HG03175 (cell line): ENCODE measurements around the gene APOBEC3A.
A peak's percentile ranks its signal among the peaks of the same experiment; 100 is the strongest.

Source experiments
- ATAC-seq: cut with Tn5 transposase; IDR thresholded peaks from one replicate; pipeline ENCODE4 v1.9.1; 2021; ENCODE audit warnings: mild to moderate bottlenecking, moderate library complexity; ENCODE audit not compliant: unreplicated experiment

APOBEC3A gene

DNA sequence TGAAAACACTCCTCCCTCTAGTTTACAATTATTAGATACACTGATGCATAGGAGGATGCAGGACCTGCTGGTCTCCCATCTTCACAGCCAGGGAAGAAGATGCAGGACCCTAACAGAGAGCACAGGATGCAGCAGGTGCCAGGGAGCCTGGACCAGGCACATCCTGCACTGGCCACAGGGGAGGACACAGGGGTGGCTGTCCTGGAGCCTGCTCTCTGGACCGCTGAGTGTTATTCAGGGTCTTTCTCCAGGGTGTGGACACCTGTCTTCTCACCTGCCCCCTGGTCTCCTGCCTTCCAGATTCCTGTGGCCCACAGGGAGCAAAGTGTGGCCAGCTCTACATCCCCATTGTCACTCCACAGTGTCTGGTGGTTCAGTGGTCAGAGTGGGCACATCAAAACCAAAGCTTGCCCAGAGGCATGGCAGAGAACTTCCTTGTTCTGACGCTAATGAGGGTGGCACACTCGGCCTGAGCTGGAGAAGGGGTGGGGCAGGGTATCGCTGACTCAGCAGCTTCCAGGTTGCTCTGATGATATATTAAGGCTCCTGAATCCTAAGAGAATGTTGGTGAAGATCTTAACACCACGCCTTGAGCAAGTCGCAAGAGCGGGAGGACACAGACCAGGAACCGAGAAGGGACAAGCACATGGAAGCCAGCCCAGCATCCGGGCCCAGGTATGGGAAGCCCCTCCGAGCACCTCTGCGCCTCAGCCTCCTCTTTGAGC is at the start of gene APOBEC3A:
APOBEC3A (plus strand) TSS at position 564 of the 725 bp plus-strand sequence; CDS start at position 647, 83 bp downstream.
- no peak for ATAC-seq

DNA sequence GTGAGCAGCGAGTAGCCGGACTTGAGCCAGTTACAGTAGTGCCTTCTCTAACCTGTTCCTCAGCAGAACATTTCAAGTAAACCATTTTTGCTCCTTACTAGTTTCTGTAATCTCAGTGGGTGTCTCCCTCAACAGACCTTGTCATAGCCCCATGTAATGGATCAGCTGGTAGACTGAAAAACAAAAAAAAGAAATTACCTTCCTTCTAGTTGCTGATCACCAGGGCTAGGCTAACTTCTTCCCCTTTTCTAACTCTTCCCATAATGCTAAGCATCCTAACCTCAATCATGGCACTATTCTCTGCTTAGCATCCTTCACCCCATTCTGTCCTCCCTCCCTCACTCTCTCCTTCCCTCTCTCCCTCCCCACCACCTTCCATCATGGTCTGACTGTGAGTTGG is 49.6 kb upstream of the APOBEC3A start:
- ATAC-seq, result no peak

DNA sequence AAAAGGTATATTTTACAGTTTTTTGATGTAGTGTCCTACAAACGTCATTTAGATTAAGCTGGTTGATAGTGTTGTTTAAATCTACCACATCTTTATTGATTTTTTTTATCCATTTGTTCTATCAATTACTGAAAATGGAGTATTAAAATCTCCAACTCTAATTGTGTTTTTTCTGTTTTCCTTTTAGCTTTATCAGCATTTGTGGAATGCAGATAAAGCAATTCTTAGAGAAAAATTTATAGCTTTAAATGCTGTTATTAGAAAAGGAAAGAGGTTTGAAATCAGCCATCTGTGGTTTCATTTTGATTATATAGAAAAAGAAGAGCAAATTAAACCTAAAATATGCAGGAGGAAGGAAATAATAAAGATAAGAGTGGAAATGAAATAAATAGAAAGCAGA is 46.0 kb upstream of the APOBEC3A start:
- ATAC-seq, result no peak

DNA sequence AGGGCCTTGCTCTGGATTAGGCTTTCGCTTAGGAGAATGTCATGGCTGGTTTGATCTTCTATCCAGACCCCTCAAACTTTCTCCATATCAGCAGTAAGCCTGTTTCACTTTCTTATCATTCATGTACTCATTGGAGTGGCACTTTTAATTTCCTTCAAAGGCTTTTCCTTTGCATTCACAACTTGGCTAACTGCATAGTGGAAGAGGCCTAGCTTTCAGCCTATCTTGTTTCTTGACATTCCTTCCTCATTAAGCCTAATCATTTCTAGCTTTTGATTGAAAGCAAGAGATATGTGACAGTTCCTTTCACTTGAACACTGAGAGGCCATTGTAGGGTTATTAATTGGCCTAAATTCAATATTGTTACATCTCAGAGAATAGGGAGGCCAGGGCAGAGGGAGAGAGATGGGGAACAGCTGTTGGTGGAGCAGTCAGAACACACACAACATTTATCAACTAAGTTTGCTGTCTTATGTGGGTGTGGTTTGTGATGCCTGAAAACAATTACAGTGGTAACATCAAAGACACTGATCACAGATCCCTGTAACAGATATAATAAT is 37.7 kb upstream of the APOBEC3A start:
- ATAC-seq, result no peak

DNA sequence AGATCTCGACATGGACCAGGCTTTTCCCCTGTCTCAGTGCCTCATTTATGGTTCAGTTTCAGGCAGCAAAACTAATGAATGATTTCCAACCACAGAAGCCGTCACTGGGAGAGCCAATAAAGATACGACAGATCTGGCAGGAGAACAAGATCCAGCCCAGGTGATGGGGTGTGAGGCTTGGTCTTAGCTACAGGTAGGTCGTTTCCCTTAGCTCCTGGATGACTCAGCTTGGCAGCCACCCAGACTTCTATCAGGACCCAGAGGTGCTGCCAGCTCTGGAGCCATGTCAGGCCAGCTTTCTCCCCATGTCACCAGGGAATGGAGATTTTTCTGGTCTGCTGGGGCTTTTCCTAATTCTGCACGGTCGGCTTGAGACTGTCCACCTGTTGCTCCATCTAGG is 36.3 kb upstream of the APOBEC3A start:
- ATAC-seq, result no peak

DNA sequence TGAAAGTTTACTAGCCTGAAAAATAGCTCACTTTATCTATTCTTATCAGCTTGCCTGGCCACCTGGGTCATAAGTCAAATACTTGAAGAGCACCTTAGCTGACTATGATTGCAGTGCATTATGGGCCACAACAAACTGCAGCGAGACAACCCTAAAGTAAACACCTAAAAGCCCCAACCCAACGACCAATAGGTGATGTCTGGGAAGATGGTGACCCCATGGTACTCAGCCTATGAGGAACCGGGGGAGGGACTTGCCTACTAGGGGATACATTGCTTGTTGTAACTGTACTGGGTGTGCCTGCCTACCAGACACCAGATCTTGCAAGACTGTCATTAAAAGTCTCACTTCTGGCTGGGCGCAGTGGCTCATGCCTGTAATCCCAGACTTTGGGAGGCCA is 35.6 kb upstream of the APOBEC3A start:
- ATAC-seq, result no peak

DNA sequence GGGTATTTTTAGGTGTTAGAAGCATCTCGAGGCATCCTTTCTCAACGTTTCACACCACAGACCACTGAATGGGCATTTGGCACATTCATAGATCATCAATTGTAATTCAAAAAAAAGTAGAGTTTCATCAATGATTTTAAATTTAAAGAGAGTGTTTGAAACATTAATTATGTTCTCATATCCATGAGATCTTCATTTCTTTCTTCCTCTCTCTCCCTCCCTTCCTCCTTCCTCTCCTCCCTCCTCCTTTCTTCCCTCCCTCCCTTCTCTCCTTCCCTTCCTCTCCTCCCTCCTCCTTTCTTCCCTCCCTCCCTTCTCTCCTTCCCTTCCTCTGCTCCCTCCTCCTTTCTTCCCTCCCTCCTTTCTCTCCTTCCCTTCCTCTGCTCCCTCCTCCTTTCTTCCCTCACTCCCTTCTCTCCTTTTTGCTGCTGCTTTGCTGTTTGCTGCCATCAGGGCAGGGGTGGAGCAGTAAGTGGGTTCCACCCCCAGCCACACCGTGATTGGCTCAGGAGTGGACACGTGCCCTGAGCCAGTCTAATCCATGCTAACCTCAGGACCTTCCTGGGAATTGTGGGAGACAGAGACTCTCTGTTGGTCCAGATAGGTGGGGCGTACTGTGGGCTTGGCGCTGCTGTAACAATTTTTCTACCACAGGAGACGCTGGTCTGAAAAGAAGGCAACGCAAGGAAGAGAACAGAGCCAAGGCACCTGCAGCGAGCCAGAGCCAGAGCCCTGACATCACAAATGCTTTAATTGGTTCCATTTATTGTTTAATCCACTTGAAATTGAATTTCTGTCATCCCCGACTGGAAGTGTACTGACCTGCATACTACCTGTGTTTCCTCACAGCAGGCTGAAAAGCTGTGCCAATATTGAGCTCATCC is 33.7 kb upstream of the APOBEC3A start:
- ATAC-seq, result no peak

DNA sequence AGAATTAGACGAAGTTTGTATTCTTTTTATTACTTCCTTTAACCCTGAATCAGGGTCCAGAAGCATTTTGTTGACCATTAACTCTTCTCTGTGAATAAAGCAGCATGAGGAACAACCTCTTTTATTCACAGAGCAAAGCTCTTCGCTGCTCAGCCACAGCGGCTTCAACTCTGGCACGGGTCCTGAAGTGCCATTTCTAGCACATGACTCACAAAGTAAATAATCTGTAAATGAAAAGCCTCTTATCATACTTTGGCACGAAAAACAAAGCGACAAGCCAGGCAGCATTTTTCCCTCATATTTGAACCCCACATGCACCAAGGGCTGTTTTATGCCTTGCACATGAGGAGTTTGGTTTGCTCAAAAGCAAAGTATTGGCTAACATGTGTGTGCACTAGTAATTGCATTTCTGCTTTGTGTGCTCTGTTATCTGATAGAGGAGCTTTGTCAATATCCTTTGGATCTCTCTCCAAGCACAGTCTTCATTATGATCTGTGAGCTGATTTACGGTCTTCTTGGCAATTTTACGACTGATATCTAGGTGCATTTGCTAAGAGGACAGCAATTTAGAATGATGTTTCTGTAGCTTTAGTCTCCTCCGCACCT is 33.0 kb upstream of the APOBEC3A start:
- no peak for ATAC-seq

DNA sequence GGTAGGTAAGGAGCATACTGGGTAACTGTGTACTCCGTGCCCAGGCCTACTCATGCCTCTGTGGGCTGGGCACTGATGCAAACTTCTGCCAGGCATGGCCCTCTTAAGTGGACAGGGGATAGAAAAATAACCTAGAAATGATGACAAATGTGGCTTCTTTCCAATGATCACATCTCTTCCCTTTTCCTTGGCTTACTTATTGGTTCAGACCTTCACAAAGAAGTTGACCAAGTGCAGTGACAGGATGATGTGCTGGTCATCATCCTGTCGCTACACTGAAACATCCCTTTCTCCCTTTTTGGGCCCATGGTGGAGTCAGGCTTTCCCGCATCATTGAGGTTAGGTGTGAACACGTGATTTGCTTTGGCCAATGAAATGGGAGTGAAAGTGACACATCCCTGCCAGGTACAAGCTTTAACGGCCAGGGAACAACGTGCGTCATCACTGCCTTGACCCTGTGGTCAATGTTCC is 31.8 kb upstream of the APOBEC3A start:
- ATAC-seq, result no peak

DNA sequence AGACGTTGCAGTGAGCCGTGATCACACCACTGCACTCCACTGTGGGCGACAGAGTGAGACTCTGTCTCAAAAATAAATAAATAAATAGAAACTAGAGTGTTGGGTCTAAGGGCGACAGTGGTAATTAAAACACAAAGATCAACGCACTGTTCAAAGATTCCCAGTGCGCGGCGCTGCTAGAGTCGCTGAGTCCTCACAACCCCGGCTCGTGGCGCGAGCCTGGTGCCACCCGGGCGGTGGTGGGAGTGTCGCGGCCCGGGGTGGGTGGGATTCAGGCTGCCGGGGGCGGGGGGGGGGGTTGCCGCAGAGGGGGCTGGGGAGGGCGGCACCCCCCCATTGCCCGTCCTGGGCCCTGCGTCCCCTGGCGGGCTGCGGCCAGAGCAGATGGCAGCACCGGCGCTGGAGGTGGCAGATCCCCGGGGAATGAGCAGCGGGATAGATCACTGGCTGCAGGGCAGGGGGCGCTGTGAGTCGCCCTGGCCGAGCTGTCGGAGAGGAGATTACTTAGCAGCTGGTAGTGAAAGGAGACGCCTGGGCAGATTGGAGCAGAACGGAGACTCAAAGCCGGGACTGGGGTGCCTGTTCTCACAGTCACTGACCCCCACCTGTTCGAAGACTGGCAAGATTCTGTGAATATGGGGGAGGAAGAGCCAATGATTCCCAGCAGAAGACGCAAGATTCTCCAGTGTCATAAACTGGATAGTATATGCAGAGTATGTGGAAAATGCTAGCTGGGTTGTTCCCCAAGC is 30.2 kb upstream of the APOBEC3A start:
- no peak for ATAC-seq

DNA sequence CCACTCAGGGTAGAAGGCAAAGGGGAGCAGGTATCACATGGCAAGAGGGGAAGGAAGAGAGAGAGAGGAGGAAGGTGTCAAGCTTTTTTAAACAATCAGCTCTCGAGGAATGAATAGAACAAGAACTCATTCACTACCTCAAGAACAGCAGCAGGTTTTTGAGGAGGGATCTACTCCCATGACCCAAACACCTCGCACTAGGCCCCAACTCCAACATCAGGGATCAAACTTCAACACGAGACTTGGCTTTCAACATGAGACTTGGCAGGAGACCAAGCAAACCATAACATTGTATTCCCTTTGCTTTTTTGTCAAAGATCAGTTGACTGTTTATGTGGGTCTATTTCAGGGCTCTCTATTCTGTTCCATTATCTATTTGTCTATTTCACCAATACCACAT is 26.9 kb upstream of the APOBEC3A start:
- no peak for ATAC-seq

DNA sequence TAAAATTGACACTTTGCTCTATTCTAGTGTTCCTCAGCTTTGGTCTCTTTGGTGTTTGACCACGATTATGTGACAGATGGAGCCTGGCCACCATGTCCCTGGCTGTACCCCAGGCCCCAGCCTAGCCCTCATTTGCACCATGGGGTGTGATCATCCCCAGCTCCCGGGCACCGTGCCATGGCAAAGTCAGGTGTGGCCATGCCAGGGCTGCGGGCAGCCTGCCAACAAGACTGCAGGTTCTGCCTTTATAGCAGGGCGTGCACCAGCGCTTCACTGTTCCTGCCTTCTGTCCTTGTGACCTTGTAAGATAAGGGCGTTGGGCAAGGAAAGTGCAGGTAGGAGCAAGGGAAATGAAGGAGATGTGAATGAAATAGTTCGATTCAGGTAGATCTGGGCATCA is 22.4 kb upstream of the APOBEC3A start:
- ATAC-seq, result no peak

DNA sequence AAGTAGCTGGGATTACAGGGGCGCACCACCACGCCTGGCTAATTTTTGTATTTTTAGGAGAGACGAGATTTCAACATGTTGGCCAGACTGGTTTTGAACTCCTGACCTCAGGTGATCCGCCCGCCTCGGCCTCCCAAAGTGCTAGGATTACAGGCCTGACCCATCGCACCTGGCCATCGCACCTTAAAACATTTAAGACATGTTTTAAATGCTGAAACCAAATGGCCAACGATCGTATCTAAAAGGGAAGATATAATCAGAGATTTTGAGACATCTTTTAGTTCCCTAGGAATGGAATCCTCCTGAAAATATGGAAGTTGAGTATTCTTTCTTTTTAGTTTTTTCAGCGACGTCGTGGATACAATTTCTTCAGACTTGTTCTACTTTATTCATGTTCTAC is 21.8 kb upstream of the APOBEC3A start:
- ATAC-seq, result no peak

DNA sequence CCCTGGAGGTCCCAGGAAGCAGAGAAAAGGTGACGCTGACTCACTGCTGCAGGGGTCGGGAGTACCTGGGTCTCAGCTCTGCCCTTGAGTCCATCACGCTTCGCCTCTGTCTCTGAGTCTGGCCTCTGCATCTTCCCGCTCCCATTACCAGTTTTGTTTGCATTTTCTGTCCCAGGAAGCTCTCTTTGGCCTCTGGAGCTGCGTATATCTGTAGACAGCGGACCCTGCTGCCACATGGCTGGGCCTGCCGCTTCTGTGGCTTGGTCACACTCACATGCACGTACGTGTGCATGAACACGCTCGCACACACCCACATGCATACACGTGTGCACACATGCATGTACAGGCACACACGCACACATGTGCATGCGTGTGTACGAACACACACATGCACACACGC is 20.8 kb upstream of the APOBEC3A start:
- ATAC-seq, result no peak

DNA sequence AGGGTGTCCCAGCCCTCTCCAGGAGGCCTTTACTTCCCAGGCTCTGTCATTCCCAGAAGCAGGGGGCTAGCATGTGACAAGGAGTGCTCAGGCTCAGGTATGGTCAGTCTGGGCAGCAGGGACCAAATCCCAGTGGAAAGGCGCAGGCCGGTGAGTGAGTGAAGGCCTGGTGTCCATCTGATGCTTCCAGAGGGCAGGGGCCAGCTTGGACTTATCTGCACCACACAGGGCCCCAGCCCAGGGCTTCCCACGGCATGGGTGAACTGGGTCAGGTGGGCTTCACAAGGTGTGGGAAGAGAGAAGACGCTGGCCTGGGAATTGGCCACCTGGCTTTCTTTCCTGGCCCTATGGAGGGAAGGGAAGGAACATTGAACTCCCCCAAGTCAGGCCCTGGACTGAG is 20.4 kb upstream of the APOBEC3A start:
- no peak for ATAC-seq

DNA sequence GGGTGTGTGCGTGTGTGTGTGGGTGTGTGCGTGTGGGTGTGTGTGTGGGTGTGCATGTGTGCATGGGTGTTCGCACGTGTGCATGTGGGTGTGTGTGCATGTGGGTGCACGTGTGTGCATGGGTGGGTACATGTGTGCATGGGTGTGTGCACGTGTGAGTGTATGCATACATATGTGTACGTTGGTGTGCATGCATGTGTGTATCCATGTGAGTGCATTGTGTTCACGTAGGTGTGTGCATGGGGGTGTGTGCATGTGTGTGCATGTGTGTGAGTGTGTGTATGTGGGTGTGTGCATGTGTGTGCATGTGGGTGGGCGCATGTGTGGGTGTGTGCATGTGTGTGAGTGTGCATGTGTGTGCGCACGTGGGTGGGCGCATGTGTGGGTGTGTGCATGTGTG is 19.9 kb upstream of the APOBEC3A start:
- ATAC-seq, result no peak

DNA sequence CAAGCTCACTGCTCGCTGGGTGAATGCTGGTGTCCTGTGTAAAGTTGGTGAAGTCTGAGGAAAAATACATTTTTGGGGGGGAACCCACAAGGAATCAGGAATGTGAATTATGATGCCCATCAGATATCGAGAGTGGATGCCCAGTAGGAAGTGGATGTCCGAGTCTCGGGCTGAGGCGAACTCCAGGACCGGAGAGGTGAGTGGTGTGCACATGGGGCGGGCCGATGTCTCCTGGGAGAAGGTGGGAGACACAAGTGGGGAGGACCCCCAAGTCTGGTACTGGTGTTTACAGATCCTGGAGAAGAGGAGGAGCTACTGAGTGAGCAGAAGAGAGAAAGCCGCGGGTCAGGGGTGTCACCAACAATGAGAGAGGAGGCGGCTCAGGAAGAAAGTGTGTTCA is 19.2 kb upstream of the APOBEC3A start:
- no peak for ATAC-seq

DNA sequence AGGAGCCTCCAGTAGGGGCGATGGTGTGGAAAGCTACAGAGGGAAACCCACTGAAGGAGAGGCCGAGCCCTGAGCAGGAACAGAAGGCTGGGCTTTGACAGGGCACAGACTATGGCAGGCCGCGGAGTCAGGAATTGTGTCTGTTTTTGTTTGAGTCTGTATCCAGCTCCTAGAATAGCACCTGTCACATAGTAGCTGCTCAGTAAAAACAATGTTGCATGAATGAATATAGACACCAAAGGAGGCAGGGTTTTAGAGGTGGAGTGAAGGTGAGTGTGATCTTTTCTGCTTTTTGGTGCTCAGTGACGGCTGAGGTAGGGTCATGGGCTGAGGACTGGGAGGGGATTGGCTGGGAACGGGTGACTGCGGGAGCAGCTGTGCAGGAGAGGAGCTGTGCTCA is 18.5 kb upstream of the APOBEC3A start:
- ATAC-seq, result no peak

DNA sequence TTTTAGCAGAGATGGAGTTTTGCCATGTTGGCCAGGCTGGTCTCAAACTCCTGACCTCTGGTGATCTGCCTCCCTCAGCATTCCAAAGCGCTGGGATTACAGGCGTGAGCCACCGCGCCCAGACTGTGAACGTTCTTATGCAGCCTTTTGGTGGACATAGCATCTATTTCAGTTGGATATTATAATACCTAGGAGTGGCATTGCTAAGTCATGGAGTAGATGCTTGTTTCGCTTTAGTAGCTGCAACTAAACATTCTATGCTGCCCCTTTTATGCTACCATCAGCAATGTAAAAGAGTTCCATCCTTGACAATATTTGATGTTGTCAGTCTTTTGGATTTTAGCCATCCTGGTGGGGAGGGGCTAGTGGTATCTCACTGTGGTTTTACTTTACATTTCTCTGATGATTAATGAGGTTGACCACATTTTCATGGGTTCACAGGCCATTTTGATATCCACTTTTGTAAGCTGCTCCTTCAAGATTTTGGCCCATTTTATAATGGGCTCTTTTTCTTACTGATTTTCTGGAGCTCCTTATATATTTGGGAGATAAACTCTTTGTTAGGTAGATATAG is 16.5 kb upstream of the APOBEC3A start:
- peak; percentile 15 for ATAC-seq

DNA sequence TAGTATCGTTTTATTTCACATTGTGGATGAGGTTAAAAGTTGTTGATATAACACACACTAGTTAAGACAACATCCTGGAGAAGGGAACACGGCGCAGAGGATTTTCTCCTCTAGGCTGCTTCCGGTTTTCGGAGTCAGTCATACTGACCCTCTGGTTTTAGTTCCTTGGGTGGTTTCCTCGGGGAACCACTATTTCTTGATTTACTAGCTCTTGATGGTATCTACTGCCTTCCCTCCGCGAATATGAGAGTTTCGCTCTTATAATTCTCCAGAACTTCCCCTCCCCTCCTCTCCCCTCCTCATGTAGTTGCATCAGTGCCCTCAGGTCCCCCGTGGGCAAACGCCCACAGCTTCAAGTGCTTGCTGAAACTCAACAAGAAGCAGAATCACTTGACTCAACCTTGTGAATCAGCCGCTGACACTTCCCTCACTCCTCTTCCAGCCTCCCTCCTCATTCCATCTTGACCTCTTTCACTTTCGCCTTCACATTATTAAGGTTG is 15.9 kb upstream of the APOBEC3A start:
- ATAC-seq, result peak; percentile 58
